ENCODE data around the gene COL6A2.

Gene COL6A2

DNA sequence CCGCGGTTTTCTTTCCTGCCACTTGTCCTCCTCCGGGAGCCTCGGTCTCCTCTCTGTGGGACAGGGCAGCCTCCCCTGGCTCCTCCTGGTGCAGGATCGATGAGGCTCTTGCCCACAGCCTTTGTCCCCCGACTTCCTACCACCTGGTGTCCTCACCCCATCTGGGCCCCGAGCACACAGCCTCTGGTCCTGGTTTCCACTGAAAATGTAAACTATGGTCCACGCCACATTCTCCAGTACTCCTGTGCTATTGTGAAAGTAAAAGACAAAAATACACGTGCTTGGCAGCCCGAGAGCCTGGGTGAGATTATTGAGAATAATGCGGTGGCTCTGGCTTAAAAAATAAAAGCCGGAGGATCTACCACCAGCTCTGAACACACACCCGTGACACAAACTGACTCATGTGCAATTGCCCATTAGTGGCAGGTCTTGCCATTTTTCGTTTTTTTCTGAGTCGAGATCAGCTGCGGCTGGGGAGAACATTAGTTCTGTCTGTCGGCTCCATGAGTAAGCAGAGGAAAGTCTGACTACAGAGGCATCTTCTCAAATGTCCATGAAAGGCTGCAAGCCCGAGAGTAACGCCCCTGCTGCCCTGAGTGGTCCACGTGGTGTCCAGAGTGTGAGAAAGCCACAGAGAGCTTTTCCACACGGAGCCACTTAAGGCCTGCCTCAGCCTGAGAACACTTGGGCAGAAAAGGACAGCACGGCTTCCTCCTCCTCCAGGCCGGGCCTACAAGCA, 5.7 kb upstream of the COL6A2 start:
- CTCF ChIA-PET = no interaction called here
- no peak for TF ChIP-seq SUZ12 (IDR thresholded peaks at IDR 0.05)
- TF ChIP-seq CTBP1 (IDR thresholded peaks at IDR 0.05; ENCODE audit: borderline replicate concordance) = no peak
- no peak for TF ChIP-seq FOXK2 (IDR thresholded peaks at IDR 0.05)
- TF ChIP-seq, protein P1, sequence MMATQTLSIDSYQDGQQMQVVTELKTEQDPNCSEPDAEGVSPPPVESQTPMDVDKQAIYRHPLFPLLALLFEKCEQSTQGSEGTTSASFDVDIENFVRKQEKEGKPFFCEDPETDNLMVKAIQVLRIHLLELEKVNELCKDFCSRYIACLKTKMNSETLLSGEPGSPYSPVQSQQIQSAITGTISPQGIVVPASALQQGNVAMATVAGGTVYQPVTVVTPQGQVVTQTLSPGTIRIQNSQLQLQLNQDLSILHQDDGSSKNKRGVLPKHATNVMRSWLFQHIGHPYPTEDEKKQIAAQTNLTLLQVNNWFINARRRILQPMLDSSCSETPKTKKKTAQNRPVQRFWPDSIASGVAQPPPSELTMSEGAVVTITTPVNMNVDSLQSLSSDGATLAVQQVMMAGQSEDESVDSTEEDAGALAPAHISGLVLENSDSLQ (IDR thresholded peaks at IDR 0.05) = no peak
- TF ChIP-seq HDGF (IDR thresholded peaks at IDR 0.05; ENCODE audit: borderline replicate concordance) = no peak
- TF ChIP-seq NFRKB (IDR thresholded peaks at IDR 0.05) = no peak
- TF ChIP-seq ZNF384 (IDR thresholded peaks at IDR 0.05) = no peak
- no peak for TF ChIP-seq L3MBTL2 (conservative IDR thresholded peaks at IDR 0.05)
- no peak for TF ChIP-seq FOXA1 (IDR thresholded peaks at IDR 0.05)
- no peak for TF ChIP-seq FOXM1 (IDR thresholded peaks at IDR 0.05; ENCODE audit: borderline replicate concordance)
- no peak for TF ChIP-seq TARDBP (IDR thresholded peaks at IDR 0.05)
- no peak for TF ChIP-seq ELF4 (IDR thresholded peaks at IDR 0.05)
- TF ChIP-seq LEF1 (IDR thresholded peaks at IDR 0.05; ENCODE audit: borderline replicate concordance) = no peak
- no peak for TF ChIP-seq SP1 (IDR thresholded peaks at IDR 0.05)
- no peak for TF ChIP-seq ARNT (IDR thresholded peaks at IDR 0.05)
- no peak for TF ChIP-seq BHLHE40 (IDR thresholded peaks at IDR 0.05; ENCODE audit: borderline replicate concordance)

DNA sequence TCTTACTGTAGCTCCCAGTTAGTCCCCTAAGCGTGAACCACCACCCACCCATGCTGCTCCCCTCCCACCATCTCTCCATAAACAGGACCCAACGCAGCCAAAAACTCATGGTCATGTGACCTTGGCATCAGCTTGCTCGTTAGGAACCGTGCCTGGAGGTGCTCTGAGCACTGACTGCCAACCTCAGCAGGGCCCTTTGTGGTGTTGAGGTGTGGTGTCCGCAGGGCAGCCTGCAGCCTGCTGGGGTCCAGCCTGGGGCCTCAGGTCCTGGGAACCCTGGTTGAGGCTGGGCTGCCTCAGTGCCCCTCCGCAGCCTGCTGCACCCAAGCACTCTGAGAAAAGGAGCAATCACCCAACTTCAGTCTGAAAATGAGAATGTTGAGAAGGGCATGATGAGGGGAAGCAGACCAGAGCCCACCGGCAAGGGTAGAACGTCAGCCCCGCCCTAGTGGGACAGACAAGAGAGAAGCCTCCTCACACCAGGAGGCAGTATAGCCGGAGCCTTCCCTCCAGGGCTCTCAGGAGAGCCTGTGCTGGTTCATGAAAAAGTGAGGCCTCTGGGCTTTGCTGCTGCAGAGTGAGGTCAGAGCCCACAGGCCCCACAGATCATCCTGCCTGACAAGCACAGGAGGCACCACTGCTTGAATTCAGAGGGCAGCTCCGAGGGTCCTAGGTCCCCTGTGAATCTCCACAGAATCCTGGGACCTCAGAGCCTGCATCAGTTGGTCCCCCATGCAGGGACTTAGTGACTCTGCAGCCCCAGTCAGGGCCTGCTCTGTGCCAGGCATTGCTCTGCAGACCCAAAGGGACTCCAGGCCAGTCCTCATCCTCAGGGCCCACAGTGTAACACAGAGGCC, 4.9 kb upstream of the COL6A2 start:
- ChIA-PET CTCF (no interaction called here), POLR2A (no interaction called here)
- TF ChIP-seq L3MBTL2 (conservative IDR thresholded peaks at IDR 0.05) = no peak
- TF ChIP-seq NFRKB (IDR thresholded peaks at IDR 0.05) = no peak
- TF ChIP-seq, protein P1 (IDR thresholded peaks at IDR 0.05) = no peak
- TF ChIP-seq HDGF (IDR thresholded peaks at IDR 0.05; ENCODE audit: borderline replicate concordance) = no peak
- no peak for TF ChIP-seq FOXA1 (IDR thresholded peaks at IDR 0.05)
- TF ChIP-seq LEF1 (IDR thresholded peaks at IDR 0.05; ENCODE audit: borderline replicate concordance) = no peak
- TF ChIP-seq CTBP1 (IDR thresholded peaks at IDR 0.05; ENCODE audit: borderline replicate concordance) = no peak
- TF ChIP-seq SUZ12 (IDR thresholded peaks at IDR 0.05) = no peak
- no peak for TF ChIP-seq FOXK2 (IDR thresholded peaks at IDR 0.05)
- TF ChIP-seq FOXM1 (IDR thresholded peaks at IDR 0.05; ENCODE audit: borderline replicate concordance) = no peak
- no peak for TF ChIP-seq SP1 (IDR thresholded peaks at IDR 0.05)
- no peak for TF ChIP-seq BHLHE40 (IDR thresholded peaks at IDR 0.05; ENCODE audit: borderline replicate concordance)
- TF ChIP-seq ZNF384 (IDR thresholded peaks at IDR 0.05) = no peak
- no peak for DNase-seq (ENCODE audit: extremely low spot score)

More for the DNA sequence above, 5.7 kb upstream of the COL6A2 start:
- POLR2A ChIA-PET = no interaction called here
- no peak for DNase-seq (ENCODE audit: extremely low spot score)

DNA sequence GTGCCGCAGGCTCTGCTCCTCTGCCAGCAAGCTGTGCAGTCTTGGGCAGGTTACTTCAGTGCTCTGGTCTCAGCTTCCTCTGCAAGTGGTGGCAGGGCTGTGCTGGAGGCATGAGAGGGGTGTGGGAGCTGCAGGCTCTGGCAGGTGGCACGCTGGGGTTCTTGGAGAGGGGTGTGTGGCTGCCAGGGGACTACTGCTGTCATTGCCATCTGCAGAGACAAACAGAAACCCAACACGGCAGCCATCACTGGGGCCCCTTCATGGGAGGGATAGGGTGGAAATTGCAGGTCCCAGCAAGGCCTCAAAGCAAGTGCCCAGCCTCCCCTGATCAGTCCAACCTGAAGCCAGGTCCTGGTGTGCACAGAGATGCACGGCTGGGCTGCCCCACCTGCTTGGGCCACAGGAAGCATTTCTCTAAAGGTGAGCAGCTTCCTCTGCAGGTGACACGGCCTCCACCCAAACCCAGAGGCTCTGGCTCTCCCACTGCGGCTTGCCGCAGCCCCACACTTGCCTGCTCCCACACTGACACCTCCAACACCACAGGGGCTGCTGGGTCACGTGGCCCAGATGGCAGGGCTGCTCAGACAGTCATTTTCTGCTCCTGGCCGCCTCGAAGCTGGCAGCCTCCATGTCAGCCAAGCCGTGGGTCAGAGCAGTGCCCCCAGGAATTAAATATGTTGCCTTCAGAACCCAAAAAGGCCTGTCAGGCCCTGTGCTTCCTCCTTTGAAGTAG, 4.1 kb upstream of the COL6A2 start:
- no peak for DNase-seq (ENCODE audit: extremely low spot score)
- no peak for TF ChIP-seq BHLHE40 (IDR thresholded peaks at IDR 0.05; ENCODE audit: borderline replicate concordance)
- no peak for TF ChIP-seq L3MBTL2 (conservative IDR thresholded peaks at IDR 0.05)
- TF ChIP-seq ARNT (IDR thresholded peaks at IDR 0.05) = no peak
- TF ChIP-seq NFRKB (IDR thresholded peaks at IDR 0.05) = no peak
- no peak for TF ChIP-seq TARDBP (IDR thresholded peaks at IDR 0.05)
- no peak for TF ChIP-seq ZNF384 (IDR thresholded peaks at IDR 0.05)
- CTCF ChIA-PET = no interaction called here
- POLR2A ChIA-PET = no interaction called here

DNA sequence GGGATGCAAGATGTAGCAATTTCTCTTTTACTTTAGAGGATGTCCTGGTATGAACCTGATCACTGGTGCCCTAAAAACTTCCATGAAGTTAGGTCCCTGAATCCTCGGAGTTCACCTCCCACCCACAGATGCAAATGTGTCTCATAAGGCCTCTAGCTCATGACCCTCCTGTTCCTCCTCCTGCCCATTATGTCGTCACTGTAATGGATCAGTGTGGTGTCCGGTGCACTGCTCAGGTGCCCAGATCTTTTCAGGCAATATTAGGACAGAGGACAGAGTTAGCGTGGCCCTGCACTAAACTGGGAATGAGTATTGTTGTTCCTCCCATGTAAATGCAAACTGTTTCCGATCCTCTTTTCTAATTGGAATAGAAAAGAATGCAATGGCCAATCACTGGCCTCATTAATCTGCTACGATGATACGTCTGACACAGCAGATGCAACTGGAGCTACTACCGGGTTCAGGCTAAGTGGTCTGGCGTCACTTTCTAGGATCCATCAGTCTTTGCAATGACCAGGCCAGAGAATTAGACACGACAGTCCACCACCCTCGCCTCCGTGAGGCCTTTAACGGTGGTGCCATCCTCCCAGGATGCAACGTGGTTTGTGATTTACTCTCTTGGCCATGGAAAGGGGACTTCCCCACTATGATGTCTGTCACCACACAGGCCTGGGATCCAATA, 3.4 kb upstream of the COL6A2 start:
- no peak for DNase-seq (ENCODE audit: extremely low spot score)
- ChIA-PET POLR2A (no interaction called here), CTCF (no interaction called here)
- TF ChIP-seq LEF1 (IDR thresholded peaks at IDR 0.05; ENCODE audit: borderline replicate concordance) (no peak), TARDBP (IDR thresholded peaks at IDR 0.05) (no peak)

DNA sequence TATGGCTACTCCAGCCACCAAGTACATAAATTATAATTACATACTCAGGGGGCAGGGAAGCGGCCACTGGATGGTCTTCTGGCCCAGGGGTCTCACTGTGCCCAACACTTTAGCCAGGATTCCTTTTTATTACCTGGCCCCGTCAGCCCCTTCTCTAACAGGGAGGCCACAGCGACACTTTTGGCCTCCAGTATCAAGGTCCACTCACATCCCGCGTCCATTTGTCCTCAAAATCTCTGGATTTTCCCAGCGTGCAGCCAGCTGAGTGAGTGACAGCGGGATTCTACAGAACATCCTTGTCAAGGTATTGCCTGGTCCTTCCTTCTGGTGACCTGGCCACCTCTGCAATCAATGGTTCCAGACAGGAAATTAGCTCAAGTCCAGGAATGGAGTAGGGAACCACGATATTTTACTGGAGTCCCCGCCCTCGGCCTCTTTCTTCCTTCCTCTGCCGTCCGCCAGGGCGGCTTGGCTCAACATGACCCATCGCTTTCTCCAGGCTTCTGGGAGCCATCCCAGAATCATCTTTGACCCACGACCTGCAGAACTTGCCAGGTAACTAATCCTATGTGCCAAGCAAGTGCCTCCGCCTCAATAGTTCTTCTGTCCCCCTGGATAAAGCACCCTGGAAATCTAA, 2.7 kb upstream of the COL6A2 start:
- TF ChIP-seq L3MBTL2 (conservative IDR thresholded peaks at IDR 0.05) = no peak
- TF ChIP-seq NFRKB (IDR thresholded peaks at IDR 0.05) = no peak
- TF ChIP-seq ZNF384 (IDR thresholded peaks at IDR 0.05) = no peak
- TF ChIP-seq BHLHE40 (IDR thresholded peaks at IDR 0.05; ENCODE audit: borderline replicate concordance) = no peak
- TF ChIP-seq SUZ12 (IDR thresholded peaks at IDR 0.05) = no peak
- TF ChIP-seq HDGF (IDR thresholded peaks at IDR 0.05; ENCODE audit: borderline replicate concordance) = no peak
- no peak for TF ChIP-seq FOXK2 (IDR thresholded peaks at IDR 0.05)
- CTCF ChIA-PET = no interaction called here
- no peak for DNase-seq (ENCODE audit: extremely low spot score)
- POLR2A ChIA-PET = no interaction called here

Data from HEK293T (cell line).